ENCODE measurements around the gene GTPBP1. TPM values are rescaled to one million over a fixed set of nuclear protein-coding genes. Genes with fewer than 3 reads are reported as not detected.

Gene GTPBP1
- total and polyA plus RNA-seq, 2 of the 4 experiments (the other 2 are of a cell fraction) = 12.4 to 29.5 TPM

DNA sequence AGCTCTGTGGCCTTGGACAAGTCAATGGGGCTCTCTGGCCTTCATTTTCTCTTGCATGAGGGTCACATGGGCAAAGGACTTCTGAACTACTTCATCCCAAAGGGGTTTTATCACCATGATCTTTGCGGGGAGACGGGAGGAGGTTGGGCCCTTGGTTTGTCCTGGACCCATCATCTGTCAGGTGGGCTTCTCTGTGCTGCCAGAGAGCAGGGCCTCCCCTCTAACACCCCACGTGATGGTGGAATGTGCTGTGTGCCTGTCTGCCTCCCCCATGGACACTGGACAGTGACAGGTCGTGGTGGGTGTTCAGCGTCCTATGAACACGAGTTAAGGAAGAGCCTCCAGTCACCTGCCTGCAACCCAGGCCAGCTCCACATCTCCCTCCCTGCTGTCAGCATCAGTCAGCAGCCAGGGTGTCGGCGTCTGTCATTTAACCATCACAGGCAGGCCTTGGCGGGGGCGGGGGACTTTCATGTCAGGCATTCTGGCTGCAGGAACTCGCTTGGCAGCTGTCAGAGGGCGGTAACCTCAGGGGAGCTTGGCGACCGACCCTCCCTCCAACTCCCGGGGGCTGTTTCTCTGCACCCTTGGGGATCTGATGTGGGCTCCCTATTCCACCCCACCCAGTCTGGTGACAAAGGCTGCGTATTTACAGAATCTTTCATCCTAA lies 52.7 kb downstream of the GTPBP1 start:
- Histone ChIP-seq H3K36me3 (ENCODE audit: control insufficient read depth, insufficient read depth, low read length) (no peaks in the 10 kb centered on the region), H4K20me1 (ENCODE audit: insufficient read depth, low read length) (peaks cover 4% of the 10 kb centered on the region; the same call in 1 of the 2 replicates), H2BK5ac (ENCODE audit: low read depth, low read length, poor library complexity, severe bottlenecking) (no peak overlapping the region), H3K79me1 (ENCODE audit: low read depth in 1 of 2, low read length in 2 of 2) (peaks cover 10 to 33% of the 10 kb centered on the region in 2 experiments), H3K23ac (ENCODE audit: low read depth, low read length) (no peak overlapping the region), H3K9me3 (ENCODE audit: control insufficient read depth, insufficient read depth, low read length) (no peaks in the 10 kb centered on the region), H3K18ac (ENCODE audit: low read depth, low read length) (no peak overlapping the region), H2BK120ac (ENCODE audit: low read depth, low read length) (no peak overlapping the region), H2AFZ (replicated peaks; ENCODE audit: low read length, poor library complexity) (no peak overlapping the region), H3K9me1 (ENCODE audit: insufficient read depth, low read length) (peaks cover 19% of the 10 kb centered on the region), H4K91ac (ENCODE audit: insufficient read depth, low read depth, low read length) (no peak overlapping the region), H3K27ac (ENCODE audit: insufficient read depth, low read length) (no peak overlapping the region), H3K4me1 (ENCODE audit: control insufficient read depth, insufficient read depth, low read length) (peaks cover 9% of the 10 kb centered on the region), H3K9ac (ENCODE audit: low read depth, low read length) (no peak overlapping the region), H4K8ac (ENCODE audit: low read depth in 2 of 2, low read length in 2 of 2) (no peak overlapping the region), H4K5ac (ENCODE audit: low read depth, low read length) (no peak overlapping the region), H2AK9ac (replicated peaks; ENCODE audit: low read depth, low read length, poor library complexity) (no peak overlapping the region), H3K4ac (ENCODE audit: low read depth, low read length) (no peak overlapping the region), H3K4me3 (ENCODE audit: insufficient read depth, low read depth, low read length) (no peak overlapping the region), H3K56ac (ENCODE audit: extremely low read depth, insufficient read depth, low read length) (no peak overlapping the region), H2AK5ac (ENCODE audit: low read depth, low read length) (0 out of 2 replicates have a peak overlapping the region, but pooled peaks have one; percentile 35), H2BK15ac (ENCODE audit: low read depth, low read length) (no peak overlapping the region), H3K14ac (replicated peaks; ENCODE audit: low read depth, low read length) (no peak overlapping the region), H3K27me3 (ENCODE audit: control insufficient read depth, insufficient read depth, low read length) (no peaks in the 10 kb centered on the region), H3K4me2 (ENCODE audit: low read depth, low read length) (no peak overlapping the region), H2BK20ac (ENCODE audit: low read depth, low read length) (no peak overlapping the region)
- DNase-seq (no peak), ATAC-seq (ENCODE audit: low read depth) (no peak)
- intact Hi-C loops (cut with micrococcal nuclease) = no loop called here
- dilution Hi-C loops (cut with HindIII; ENCODE audit: low sequenced_read_pairs, unreplicated experiment) = no loop called here
- TF ChIP-seq RAD21 (IDR thresholded peaks at IDR 0.05; ENCODE audit: low read length) (no peak), CHD1 (IDR thresholded peaks at IDR 0.05; ENCODE audit: low read depth, low read length) (no peak), MAFK (IDR thresholded peaks at IDR 0.05; ENCODE audit: low read depth, low read length) (no peak), RFX5 (IDR thresholded peaks at IDR 0.05; ENCODE audit: low read depth, low read length) (no peak), MAZ (IDR thresholded peaks at IDR 0.05; ENCODE audit: borderline replicate concordance, low read depth, low read length) (no peak), RCOR1 (IDR thresholded peaks at IDR 0.05; ENCODE audit: insufficient replicate concordance, low read length) (no peak), POLR2A (IDR thresholded peaks at IDR 0.05; ENCODE audit: low read depth, low read length) (no peak), MXI1 (IDR thresholded peaks at IDR 0.05; ENCODE audit: borderline replicate concordance, low read depth, low read length) (no peak), CEBPB (IDR thresholded peaks at IDR 0.05; ENCODE audit: low read depth, low read length) (no peak), BHLHE40 (IDR thresholded peaks at IDR 0.05; ENCODE audit: low read depth, low read length) (no peak), FOS (IDR thresholded peaks at IDR 0.05; ENCODE audit: low read depth, low read length) (no peak), NFE2L2 (IDR thresholded peaks at IDR 0.05; ENCODE audit: low read depth, low read length) (no peak), SMC3 (IDR thresholded peaks at IDR 0.05; ENCODE audit: low read depth, low read length) (no peak)
- TF ChIP-seq, protein P1, sequence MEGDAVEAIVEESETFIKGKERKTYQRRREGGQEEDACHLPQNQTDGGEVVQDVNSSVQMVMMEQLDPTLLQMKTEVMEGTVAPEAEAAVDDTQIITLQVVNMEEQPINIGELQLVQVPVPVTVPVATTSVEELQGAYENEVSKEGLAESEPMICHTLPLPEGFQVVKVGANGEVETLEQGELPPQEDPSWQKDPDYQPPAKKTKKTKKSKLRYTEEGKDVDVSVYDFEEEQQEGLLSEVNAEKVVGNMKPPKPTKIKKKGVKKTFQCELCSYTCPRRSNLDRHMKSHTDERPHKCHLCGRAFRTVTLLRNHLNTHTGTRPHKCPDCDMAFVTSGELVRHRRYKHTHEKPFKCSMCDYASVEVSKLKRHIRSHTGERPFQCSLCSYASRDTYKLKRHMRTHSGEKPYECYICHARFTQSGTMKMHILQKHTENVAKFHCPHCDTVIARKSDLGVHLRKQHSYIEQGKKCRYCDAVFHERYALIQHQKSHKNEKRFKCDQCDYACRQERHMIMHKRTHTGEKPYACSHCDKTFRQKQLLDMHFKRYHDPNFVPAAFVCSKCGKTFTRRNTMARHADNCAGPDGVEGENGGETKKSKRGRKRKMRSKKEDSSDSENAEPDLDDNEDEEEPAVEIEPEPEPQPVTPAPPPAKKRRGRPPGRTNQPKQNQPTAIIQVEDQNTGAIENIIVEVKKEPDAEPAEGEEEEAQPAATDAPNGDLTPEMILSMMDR (conservative IDR thresholded peaks at IDR 0.05; ENCODE audit: low read depth, low read length) = no peak
- TF ChIP-seq, protein P2, sequence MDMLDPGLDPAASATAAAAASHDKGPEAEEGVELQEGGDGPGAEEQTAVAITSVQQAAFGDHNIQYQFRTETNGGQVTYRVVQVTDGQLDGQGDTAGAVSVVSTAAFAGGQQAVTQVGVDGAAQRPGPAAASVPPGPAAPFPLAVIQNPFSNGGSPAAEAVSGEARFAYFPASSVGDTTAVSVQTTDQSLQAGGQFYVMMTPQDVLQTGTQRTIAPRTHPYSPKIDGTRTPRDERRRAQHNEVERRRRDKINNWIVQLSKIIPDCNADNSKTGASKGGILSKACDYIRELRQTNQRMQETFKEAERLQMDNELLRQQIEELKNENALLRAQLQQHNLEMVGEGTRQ (IDR thresholded peaks at IDR 0.05; ENCODE audit: low read depth, low read length) = no peak
- TF ChIP-seq, protein P3, sequence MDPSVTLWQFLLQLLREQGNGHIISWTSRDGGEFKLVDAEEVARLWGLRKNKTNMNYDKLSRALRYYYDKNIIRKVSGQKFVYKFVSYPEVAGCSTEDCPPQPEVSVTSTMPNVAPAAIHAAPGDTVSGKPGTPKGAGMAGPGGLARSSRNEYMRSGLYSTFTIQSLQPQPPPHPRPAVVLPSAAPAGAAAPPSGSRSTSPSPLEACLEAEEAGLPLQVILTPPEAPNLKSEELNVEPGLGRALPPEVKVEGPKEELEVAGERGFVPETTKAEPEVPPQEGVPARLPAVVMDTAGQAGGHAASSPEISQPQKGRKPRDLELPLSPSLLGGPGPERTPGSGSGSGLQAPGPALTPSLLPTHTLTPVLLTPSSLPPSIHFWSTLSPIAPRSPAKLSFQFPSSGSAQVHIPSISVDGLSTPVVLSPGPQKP (IDR thresholded peaks at IDR 0.05; ENCODE audit: borderline replicate concordance, low read depth, low read length) = no peak
- WGBS, 2 experiments (ENCODE audit: extremely low coverage in 2 of 2, insufficient read length in 1 of 2) = 73% methylated on average over 4 of the region's 16 CpGs; no CpG with 5 or more reads in 1 of the 2 experiments
- in situ Hi-C loops (cut with MboI; ENCODE audit: low sequenced_read_pairs) = no loop called here
- POLR2A ChIA-PET (ENCODE audit: unreplicated experiment) = no interaction called here
- CTCF ChIA-PET = no interaction called here
- BruUV-seq (replicated peaks) = no TSS peak

Data from IMR-90 (cell line).